HG03159 (cell line): ENCODE data around the gene SIM2.

Source experiments
- ATAC-seq: cut with Tn5 transposase; IDR thresholded peaks from one replicate; pipeline ENCODE4 v1.9.1; 2021; ENCODE audit warnings: mild to moderate bottlenecking, moderate library complexity; ENCODE audit not compliant: unreplicated experiment

Gene SIM2

GRCh38 chr21:36699546-36700294 is 805 bp downstream of the SIM2 start:
- no peak for ATAC-seq

GRCh38 chr21:36700295-36700970 is 1.5 kb downstream of the SIM2 start:
- ATAC-seq = no peak

GRCh38 chr21:36700971-36701755 is 2.2 kb downstream of the SIM2 start:
- ATAC-seq = no peak

GRCh38 chr21:36701756-36702621 is 3.1 kb downstream of the SIM2 start:
- ATAC-seq = no peak

GRCh38 chr21:36702622-36702968 is 3.7 kb downstream of the SIM2 start:
- no peak for ATAC-seq

- no peak for ATAC-seq
Observed at GRCh38 chr21:36703123-36703522, 4.2 kb downstream of the SIM2 start.

- ATAC-seq = no peak
Observed at GRCh38 chr21:36703626-36704280, 4.8 kb downstream of the SIM2 start.

GRCh38 chr21:36704281-36704957 is 5.5 kb downstream of the SIM2 start:
- no peak for ATAC-seq

- ATAC-seq = no peak
Observed at GRCh38 chr21:36704958-36705678, 6.2 kb downstream of the SIM2 start.

- ATAC-seq = no peak
Observed at GRCh38 chr21:36705679-36706481, 7.0 kb downstream of the SIM2 start.

GRCh38 chr21:36706482-36706852 is 7.6 kb downstream of the SIM2 start:
- no peak for ATAC-seq

- no peak for ATAC-seq
Observed at GRCh38 chr21:36706951-36707762, 8.2 kb downstream of the SIM2 start.

GRCh38 chr21:36707763-36708285 is 8.9 kb downstream of the SIM2 start:
- no peak for ATAC-seq

GRCh38 chr21:36708286-36709029 is 9.5 kb downstream of the SIM2 start:
- ATAC-seq = no peak

GRCh38 chr21:36709030-36709867 is 10.3 kb downstream of the SIM2 start:
- ATAC-seq = no peak
